RCC 7860 (cell line): ENCODE measurements around the gene C1QA.

ENCODE experiments used
- DNase-seq: peaks from one replicate; pipeline ENCODE4 v3.0.0-alpha.2; 2015; ENCODE audit warnings: low spot score
- FAIRE-seq: peaks from 2 replicates; lab custom pipeline; 2012; peaks lifted over from hg19 to GRCh38; lab: Jason Lieb, UNC

Gene C1QA

GRCh38 chr1:22636353-22636752 lies at the start of gene C1QA:
TSS of gene C1QA (plus strand) at chr1:22636628. CDS start at chr1:22637617, 989 bp downstream.
- DNase-seq (no peak), FAIRE-seq (no peak)

DNA sequence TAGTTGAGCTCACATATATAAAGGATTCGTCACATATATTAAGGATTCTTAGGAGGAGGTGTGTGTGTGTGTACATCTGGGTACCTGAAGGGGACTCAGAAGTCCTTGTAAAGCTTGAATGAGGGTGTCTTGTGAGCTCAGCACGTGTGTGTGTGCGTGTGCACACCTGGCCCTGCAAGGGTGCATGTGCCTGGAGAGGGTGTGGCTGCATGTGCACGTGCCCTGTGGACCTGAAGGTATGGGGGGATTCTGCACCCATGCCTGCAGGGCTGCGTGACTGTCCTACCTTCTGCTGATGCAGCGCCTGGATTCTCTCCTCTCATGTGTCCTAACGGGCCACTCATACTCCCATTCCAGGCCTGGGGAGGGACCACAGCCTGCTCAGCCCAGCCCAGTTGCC lies 49.2 kb upstream of the C1QA start:
- no peak for FAIRE-seq
- no peak for DNase-seq

- DNase-seq (no peak), FAIRE-seq (no peak)
Observed at GRCh38 chr1:22588899-22589422, 47.5 kb upstream of the C1QA start.

DNA sequence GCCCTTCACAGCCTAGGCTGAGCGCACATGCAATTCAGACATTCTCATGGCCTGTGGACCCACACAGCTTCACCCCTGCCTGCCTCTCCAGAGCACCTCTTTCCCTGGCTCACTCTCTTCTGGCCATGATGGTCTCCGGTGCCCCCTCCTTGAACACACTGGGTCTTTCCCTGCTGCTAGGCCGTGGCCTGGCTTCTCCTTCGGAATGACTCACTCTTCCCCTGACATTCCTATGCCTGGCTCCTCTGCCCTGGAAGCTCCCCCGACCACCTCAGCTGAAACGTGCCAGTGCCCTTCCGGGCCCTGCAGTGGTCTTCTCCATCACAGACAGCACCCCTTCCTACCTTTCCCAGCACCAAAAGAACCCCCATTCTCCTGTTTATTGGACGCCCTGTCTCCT lies 44.9 kb upstream of the C1QA start:
- no peak for DNase-seq
- FAIRE-seq, result no peak

- FAIRE-seq, result no peak
- no peak for DNase-seq
Observed at GRCh38 chr1:22592051-22592450, 44.4 kb upstream of the C1QA start.

GRCh38 chr1:22592919-22593790 lies 43.3 kb upstream of the C1QA start:
- DNase-seq (no peak), FAIRE-seq (no peak)

DNA sequence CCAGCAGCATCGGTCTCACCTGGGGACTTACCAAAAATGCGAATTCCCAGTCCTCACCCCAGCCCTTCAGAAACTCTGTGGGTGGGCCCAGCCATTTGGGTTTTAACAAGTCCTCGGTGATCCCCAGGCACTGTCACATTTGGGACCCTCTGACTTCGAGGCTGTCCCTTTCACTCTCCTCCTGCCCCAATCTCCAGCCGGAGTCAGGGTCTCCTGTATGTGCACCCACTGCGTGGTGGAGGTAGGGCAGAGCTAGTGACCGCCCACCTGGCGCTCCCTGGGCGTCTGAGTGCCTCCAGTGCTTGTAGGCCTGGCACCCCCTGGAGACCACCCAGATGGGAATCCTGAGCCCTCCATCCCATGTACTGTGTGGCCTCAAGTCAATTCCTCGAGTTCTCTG lies 42.0 kb upstream of the C1QA start:
- FAIRE-seq (no peak), DNase-seq (no peak)

DNA sequence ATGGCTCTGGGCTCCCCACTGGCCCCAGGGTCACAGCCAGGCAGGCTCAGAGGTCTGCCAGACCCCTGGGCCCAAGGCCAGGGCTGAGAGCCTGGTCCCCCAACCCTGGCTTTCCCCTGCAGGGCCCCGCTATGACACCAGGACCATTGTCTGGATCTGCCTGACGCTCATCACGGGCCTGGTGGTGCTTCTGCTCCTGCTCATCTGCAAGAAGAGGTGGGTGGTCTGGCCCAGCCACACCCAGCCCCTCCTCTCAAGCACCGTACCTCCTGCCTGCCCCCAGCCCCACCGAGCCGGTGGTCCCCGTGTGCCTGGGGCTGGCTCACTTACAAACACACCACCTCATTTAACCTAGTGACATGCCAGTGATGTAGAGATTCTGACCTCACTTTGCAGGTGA lies 41.3 kb upstream of the C1QA start:
- DNase-seq (no peak), FAIRE-seq (no peak)

DNA sequence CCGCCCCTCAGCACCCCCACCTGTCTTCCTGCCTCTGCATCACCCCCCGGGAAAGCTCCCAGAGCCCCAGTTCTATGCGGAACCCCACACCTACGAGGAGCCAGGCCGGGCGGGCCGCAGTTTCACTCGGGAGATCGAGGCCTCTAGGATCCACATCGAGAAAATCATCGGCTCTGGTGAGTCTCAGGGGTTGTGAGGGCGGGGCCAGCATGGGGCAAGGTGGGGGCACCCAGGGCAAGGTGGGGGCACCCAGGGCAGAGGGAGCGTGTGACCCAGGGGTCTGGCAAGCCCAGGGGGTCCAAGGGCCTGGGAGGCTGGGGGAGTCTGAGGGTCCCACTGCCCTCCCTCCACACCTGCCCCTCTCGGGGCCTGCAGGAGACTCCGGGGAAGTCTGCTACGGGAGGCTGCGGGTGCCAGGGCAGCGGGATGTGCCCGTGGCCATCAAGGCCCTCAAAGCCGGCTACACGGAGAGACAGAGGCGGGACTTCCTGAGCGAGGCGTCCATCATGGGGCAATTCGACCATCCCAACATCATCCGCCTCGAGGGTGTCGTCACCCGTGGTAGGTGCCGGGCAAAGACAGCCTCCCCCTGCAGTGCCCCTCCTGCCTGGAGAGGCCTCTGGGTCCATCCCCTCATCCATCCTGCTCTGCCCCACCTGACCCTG lies 39.0 kb upstream of the C1QA start:
- DNase-seq, result no peak
- no peak for FAIRE-seq

DNA sequence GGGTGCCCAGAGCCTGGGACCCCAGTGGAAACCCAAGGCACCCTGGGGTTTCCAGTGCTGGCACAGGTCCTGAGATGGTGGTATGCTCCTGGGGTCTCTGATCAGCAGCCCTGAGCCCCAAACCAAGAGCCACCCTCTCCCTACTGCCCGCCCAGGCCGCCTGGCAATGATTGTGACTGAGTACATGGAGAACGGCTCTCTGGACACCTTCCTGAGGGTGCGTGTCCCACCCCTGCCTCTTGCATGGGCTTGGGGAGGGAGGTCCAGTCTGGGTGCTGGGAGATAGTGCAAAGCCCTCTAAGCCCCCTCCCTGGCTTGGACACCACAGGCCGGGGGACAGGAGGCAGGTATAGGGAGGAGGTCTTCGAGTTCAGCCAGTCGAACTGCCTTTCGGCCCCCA lies 38.4 kb upstream of the C1QA start:
- FAIRE-seq (no peak), DNase-seq (no peak)

DNA sequence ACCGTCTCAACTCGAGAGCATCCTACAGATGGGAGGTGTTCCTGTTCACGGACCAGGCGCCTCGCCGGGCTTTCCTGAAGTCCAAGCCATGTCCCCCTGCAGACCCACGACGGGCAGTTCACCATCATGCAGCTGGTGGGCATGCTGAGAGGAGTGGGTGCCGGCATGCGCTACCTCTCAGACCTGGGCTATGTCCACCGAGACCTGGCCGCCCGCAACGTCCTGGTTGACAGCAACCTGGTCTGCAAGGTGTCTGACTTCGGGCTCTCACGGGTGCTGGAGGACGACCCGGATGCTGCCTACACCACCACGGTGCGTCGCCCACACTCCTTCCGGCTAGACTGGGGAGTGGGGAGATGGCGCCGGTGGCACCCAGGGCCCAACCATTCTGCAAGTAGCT lies 37.7 kb upstream of the C1QA start:
- DNase-seq (no peak), FAIRE-seq (no peak)

- DNase-seq (no peak), FAIRE-seq (no peak)
Observed at GRCh38 chr1:22600071-22600816, 36.2 kb upstream of the C1QA start.

DNA sequence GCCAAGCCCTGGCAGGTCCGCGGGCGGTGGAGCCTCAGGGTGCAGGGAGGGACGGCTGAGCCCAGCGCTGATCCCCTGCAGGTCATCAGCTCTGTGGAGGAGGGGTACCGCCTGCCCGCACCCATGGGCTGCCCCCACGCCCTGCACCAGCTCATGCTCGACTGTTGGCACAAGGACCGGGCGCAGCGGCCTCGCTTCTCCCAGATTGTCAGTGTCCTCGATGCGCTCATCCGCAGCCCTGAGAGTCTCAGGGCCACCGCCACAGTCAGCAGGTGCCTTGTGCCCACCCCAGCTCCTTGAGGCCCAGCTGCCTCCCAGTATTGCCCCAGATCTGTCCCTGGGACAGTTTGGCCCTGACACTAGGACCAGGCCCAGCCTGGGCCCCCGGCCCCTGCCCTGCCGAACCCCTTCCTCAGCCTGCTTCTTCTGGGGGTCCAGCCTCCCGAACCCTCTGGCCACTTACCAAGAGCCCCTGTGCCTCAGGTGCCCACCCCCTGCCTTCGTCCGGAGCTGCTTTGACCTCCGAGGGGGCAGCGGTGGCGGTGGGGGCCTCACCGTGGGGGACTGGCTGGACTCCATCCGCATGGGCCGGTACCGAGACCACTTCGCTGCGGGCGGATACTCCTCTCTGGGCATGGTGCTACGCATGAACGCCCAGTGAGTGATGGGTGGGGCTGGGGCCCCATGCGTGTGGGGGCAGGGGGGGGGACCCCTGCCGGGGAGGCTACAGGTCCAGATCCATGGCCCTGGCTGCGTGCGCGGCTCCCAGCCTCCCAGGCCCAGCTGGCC lies 35.4 kb upstream of the C1QA start:
- FAIRE-seq (no peak), DNase-seq (no peak)

GRCh38 chr1:22601610-22602009 lies 34.8 kb upstream of the C1QA start:
- DNase-seq (no peak), FAIRE-seq (no peak)

DNA sequence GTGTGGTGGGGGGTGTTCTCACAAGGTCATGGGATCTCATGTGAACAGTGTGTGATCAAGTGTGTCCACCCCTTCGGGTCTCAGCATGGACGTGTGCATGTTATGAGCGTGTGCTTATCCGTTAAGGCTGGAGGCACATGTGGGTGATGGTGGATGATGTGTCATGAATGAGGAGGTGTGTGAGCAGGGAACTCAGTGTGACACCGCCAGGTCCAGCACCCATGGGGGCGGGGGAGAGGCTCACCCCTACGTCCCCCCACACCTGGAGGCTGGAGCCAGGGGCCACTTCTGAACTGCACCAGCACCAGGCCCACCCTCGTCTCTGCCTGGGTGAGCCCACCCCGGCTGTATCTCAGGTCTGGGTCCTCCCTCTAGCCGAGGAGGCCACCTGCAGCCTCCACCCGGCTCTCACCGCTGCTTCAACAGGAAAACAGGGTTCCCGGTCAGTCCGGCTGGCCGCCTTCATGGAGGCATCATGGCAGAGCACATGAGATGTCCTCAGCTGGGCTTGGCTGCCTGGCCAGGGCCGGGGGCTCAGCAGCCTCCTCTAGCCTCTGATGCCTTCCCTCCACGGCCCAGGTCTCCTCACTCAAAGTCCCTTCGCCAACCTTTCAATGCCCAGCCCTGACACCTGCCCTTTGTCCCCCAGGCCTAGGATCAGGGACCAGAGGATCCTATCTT lies 34.2 kb upstream of the C1QA start:
- no peak for DNase-seq
- FAIRE-seq, result no peak

GRCh38 chr1:22606161-22606560 lies 30.3 kb upstream of the C1QA start:
- no peak for FAIRE-seq

DNA sequence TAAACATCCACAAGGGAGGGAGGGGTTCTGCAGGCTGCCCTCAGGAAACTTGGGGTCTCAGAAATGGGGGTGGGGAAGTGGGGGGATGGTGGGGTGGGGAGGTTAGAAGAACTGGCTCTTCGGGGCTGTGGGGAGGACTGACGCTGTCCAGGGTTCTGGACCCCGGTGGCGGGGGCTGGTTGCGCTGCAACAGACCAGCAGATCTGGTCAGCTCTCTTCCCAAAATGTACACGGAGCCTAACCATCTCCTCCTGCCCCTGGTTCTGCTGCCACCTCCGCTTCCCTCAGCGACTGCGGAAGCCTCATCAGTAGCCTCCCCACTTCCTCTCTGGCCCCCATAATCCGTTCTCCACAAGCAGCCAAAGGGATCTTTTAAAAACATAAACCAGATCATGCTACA lies 29.3 kb upstream of the C1QA start:
- DNase-seq (no peak), FAIRE-seq (no peak)

More at GRCh38 chr1:22606161-22606560, 30.3 kb upstream of the C1QA start:
- no peak for DNase-seq

DNA sequence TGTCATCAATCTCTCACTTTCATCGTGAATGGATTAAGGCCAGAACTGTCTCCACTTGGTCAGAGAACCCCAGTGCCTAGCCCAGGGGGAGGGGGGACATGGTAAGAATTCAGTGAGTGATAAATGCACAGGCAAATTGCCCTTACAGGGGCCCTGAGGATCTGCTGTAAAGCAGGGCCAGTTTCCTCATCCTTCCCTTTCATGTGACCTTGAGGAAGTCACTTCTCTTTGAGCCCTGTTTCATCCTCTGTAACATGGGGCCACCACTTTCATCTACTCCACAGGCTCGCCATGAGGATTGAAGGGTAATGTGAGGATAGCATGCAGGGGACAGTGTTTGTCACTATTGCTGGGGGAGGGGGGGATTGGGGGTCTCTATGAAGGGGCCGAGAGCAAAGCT lies 28.1 kb upstream of the C1QA start:
- no peak for DNase-seq
- no peak for FAIRE-seq

- DNase-seq, result no peak
- FAIRE-seq, result no peak
Observed at GRCh38 chr1:22609291-22609690, 27.1 kb upstream of the C1QA start.

- FAIRE-seq (no peak), DNase-seq (no peak)
Observed at GRCh38 chr1:22611530-22611947, 24.9 kb upstream of the C1QA start.
